Kidney epithelial cell (primary cell): ENCODE data around the gene FOXJ3. TPM values are rescaled to one million over a fixed set of nuclear protein-coding genes. Genes with fewer than 3 reads are reported as not detected.

Experiments
- DNase-seq: peaks from one replicate; pipeline ENCODE4 v3.0.0-alpha.2; 2010; ENCODE audit warnings: low read depth
- H3K27me3 ChIP-seq: 2 replicates; pipeline ENCODE4 v1.6.0; 2011; ENCODE audit warnings: low read length; ENCODE audit not compliant: control insufficient read depth, insufficient read depth
- H3K36me3 ChIP-seq: 2 replicates; pipeline ENCODE4 v1.5.1; 2011; ENCODE audit warnings: low read length; ENCODE audit not compliant: control insufficient read depth, insufficient read depth
- H3K4me3 ChIP-seq: 2 replicates; pipeline ENCODE4 v1.5.1; 2011; ENCODE audit warnings: low read depth, mild to moderate bottlenecking, control low read depth, low read length
- total RNA-seq: library from RNA; depleted of rRNA; stranded (reverse); fragments of >200 nt; gene quantifications from 2 replicates; pipeline ENCODE4 v1.2.3, GENCODE V29; 2015
- TF ChIP-seq, protein P1 (sequence below): IDR thresholded peaks from 2 replicates; pipeline ENCODE4 v1.5.1; 2011; ENCODE audit warnings: mild to moderate bottlenecking, moderate library complexity, low read length, control low read depth, inconsistent platforms; ENCODE audit not compliant: insufficient read depth, poor library complexity, severe bottlenecking

The FOXJ3 gene
- total RNA-seq, 1 donor from 2014 or later: 28.6 TPM

DNA sequence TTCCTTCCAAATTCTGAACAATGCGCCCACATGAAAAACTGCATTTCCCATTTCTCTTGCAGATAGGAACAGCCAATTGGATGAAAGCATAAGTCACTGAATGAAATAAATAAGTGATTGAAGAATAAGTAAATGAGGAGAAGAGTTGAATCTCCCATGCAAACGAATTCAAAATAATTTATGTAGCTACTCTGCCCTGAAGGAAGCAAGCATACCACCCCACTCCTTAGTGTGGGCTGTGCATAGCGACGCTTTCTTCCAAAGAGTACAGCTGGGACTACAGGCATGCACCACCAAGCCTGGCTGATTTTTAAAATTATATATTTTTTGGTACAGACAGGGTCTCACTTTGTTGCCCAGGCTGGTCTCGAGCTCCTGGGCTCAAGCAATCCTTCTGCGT is 29.1 kb upstream of the FOXJ3 start:
- Histone ChIP-seq H3K36me3 (no peaks in the 10 kb centered on the region), H3K27me3 (no peaks in the 10 kb centered on the region), H3K4me3 (no peak overlapping the region)
- TF ChIP-seq, protein P1, sequence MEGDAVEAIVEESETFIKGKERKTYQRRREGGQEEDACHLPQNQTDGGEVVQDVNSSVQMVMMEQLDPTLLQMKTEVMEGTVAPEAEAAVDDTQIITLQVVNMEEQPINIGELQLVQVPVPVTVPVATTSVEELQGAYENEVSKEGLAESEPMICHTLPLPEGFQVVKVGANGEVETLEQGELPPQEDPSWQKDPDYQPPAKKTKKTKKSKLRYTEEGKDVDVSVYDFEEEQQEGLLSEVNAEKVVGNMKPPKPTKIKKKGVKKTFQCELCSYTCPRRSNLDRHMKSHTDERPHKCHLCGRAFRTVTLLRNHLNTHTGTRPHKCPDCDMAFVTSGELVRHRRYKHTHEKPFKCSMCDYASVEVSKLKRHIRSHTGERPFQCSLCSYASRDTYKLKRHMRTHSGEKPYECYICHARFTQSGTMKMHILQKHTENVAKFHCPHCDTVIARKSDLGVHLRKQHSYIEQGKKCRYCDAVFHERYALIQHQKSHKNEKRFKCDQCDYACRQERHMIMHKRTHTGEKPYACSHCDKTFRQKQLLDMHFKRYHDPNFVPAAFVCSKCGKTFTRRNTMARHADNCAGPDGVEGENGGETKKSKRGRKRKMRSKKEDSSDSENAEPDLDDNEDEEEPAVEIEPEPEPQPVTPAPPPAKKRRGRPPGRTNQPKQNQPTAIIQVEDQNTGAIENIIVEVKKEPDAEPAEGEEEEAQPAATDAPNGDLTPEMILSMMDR: no peak
- no peak for DNase-seq

DNA sequence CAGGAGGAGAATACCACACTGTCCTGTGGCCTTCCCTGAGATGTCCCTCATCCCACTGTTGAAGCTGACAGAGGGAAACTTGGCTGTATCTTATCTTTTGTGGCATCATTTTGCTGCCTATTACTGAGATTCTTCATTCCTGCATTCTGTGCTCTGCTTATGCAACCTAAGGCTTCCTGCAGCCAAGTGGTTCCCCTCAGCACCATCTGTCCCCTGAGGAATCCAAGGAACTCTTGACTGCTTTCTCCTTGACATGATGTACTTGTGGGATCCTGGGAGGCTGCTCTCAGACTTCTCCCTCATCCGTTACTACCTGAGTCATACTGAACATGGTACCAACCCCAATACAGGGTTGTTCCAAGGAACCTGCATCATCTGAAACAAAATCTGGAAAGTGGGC is 24.4 kb upstream of the FOXJ3 start:
- TF ChIP-seq, protein P1: no peak
- Histone ChIP-seq H3K36me3 (no peaks in the 10 kb centered on the region), H3K27me3 (no peaks in the 10 kb centered on the region), H3K4me3 (no peak overlapping the region)
- DNase-seq: no peak

DNA sequence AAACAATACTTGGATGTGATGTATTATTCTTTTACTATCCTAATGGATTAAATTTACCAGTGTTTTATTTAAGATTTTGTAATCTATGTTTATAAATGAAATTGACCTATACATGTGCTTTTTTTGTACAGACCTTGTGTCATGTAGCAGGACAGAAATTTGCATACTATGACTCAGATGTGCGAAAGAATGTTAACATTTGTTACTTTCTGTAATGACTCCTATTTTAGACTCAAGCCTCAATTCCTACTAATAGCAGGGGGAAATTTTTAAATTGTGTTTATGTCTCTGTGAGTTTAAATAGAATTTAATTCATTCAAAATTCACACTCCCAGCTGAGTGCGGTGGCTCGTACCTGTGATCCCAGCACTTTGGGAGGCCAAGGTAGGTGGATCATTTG is 23.8 kb upstream of the FOXJ3 start:
- Histone ChIP-seq H3K4me3 (no peak overlapping the region), H3K36me3 (no peaks in the 10 kb centered on the region), H3K27me3 (no peaks in the 10 kb centered on the region)
- TF ChIP-seq, protein P1: no peak
- no peak for DNase-seq

DNA sequence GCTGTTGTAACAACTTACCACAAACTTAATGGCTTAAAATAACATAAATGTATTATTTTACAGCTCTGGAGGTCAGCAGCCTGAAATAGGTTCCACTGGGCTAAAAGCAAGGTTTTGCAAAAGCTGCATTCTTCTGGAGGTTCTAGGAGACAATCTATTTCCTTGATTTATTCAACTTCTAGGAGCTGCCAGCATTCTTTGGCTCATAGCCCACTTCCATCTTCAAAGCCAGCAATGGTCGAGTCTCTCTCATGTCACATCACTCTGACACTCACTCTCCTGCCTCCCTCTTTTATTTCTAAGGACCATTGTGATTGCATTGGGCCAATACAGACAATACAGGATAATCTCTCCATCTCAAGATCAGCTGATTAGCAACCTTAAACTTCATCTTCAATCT is 15.1 kb upstream of the FOXJ3 start:
- TF ChIP-seq, protein P1: no peak
- no peak for DNase-seq
- Histone ChIP-seq H3K36me3 (no peaks in the 10 kb centered on the region), H3K27me3 (no peaks in the 10 kb centered on the region), H3K4me3 (no peak overlapping the region)

DNA sequence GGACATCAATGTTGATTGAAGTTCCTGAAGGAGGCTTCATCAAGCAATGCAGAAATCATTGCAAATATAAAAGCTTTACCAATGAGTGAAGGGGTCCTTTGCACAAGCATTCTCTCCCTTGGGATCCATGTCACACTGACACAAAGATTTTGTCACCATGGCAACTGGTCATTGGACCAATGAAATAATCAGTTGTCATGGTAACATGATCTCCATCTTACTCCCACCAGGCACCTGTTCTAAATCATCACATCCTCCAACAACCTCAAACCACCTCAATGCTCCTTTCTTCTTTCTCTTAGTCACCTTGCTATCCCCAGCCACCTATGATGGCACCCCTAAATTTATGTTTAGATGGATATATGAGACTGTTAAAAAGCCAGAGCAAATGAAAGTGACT is 13.5 kb upstream of the FOXJ3 start:
- TF ChIP-seq, protein P1: no peak
- H3K4me3 ChIP-seq: no peak overlapping the region
- H3K36me3 ChIP-seq: no peaks in the 10 kb centered on the region
- DNase-seq: no peak
- no peaks in the 10 kb centered on the region for H3K27me3 ChIP-seq

DNA sequence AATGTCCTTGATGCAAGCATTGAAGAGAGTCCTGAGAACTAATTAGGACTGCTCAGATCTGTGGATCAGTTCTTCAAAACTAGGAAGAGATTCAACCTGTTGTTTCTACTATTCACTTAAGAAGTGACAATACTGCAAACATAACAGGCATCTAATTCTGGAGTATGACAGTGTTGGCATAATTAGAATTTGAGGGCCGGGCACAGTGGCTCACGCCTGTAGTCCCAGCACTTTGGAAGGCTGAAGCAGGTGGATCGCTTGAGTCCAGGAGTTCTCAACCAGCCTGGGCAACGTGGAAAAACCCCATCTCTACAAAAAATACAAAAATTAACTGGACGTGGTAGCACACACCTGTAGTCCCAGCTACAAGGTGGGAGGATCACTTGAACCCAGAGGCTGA is 8.0 kb upstream of the FOXJ3 start:
- Histone ChIP-seq H3K36me3 (no peaks in the 10 kb centered on the region), H3K27me3 (no peaks in the 10 kb centered on the region), H3K4me3 (no peak overlapping the region)
- DNase-seq: no peak
- TF ChIP-seq, protein P1: no peak
